GM12872 (cell line): Measurements from ENCODE around the gene AMFR.

ENCODE experiments used
- CTCF ChIP-seq: IDR thresholded peaks from 3 replicates; pipeline ENCODE4 v1.5.1; 2011; ENCODE audit warnings: low read depth, mild to moderate bottlenecking, low read length, moderate library complexity; ENCODE audit not compliant: insufficient read depth

The AMFR gene

GRCh38 chr16:56460101-56460500 is 34.8 kb upstream of the AMFR start:
- no peak for TF ChIP-seq CTCF

DNA sequence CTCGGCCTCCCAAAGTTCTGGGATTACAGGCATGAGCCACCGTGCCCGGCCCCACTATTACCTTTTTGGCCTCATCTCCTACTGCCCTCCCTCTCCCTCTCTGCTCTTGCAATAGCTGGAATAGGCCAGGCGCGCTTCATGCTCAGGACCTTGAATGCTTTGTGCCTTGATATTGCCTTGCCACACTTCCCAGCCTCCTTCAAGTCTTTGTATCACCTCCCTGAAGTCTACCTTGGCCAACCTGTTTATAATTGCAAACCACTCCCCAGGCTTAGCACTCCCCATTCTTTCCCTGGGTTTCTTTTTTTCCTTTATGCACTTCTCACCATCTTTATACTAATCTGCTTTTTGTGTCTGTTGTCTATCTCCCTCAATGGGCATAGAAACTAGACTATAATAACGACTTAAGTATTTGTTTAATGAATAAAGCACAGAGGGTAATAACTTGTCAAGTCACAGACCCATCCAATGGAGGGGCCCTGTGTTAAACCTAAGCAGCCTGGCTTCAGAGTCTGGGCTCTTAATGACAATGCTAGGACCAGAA is 32.7 kb upstream of the AMFR start:
- no peak for TF ChIP-seq CTCF

DNA sequence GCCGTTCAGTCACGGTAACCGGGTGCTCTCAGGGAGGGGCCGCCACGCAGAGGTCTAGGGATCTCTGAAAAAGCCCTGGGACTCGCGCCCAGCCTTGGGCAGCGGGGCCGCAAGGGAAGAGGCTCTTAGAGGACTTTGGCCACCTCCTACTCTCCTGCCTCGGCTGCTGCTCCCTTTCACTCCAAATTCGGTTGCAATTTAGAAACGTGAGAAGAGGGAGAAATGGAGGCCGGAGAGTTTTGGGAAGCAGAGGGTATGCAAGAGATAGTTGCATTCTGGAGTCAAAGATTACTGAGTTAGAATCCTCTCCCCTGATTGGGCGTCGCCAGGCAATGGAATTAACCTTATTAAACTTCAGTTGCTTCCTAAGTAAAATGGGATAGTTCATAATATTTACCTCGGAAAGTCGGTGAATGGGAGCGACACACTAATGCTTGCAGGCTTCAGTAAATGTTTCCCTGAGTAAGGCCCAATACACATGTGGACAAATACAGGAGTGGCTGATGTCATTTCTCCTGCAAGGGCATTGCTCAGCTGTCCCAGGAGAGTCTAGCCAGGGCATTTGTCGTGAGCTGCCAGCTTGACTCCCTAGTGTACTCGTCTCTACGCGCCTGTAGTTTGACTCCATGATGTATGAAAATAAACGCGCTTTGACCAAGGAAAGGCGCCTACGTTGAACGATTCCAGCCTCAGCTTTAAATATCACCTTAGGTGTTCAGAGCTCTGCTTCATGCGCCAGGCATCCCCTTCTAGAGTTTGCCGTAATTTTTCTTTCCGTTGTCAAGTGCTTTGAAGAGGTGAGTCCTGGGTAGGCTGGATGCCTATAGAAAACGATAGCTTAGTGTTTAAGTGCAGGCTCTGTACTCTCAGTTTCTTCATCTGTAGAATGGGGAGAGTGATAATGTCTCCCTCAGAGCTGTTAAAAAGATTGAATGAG is 26.7 kb upstream of the AMFR start:
- TF ChIP-seq CTCF, result no peak

- TF ChIP-seq CTCF, result no peak
These were observed 25.8 kb upstream of the AMFR start, which contains the start of the genes NUDT21 and OGFOD1 for GRCh38 chr16:56450986-56451752. Gene NUDT21 (minus strand): TSS chr16:56451332. CDS start chr16:56451202, 130 bp downstream. Gene OGFOD1 (plus strand): TSS chr16:56451554. CDS start chr16:56451613, 59 bp downstream.

- TF ChIP-seq CTCF, result no peak
These were observed 25.1 kb upstream of the AMFR start for GRCh38 chr16:56450275-56450985.

DNA sequence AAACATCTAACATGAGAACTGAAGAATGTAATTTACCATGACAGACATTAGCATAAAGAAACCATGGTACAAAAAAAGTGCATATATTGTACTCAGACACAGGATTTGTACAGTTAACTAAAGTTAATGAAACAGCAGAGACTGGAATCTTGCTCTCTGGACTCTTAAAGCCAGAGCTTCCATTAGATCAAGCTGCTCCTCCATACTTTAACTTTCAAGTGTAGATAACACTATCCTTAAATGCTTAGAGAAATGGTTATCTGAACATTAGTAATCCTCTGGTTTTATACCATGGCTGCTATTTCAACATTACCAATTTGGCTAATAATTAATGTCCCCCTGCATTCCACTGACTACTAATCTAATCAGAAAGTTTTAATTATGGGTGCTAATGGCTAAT is 22.7 kb upstream of the AMFR start:
- TF ChIP-seq CTCF, result no peak
